Measurements from ENCODE around the gene INPP4B.

Gene INPP4B

GRCh38 chr4:142141224-142141623 is 704.9 kb downstream of the INPP4B start:
- TF ChIP-seq POLR2A (IDR thresholded peaks at IDR 0.05; ENCODE audit: low read depth, low read length), result no peak
- TF ChIP-seq TAF1 (IDR thresholded peaks at IDR 0.05; ENCODE audit: low read depth, low read length), result no peak
- TF ChIP-seq PAX5 (IDR thresholded peaks at IDR 0.05; ENCODE audit: insufficient read depth, low read length, severe bottlenecking), result no peak
- TF ChIP-seq SPI1 (IDR thresholded peaks at IDR 0.05; ENCODE audit: low read depth, low read length), result no peak
- no peak for TF ChIP-seq POLR2AphosphoS5 (IDR thresholded peaks at IDR 0.05; ENCODE audit: low read depth, low read length)
- TF ChIP-seq POU2F2 (IDR thresholded peaks at IDR 0.05; ENCODE audit: low read depth, low read length), result no peak
- no peak for FAIRE-seq

GRCh38 chr4:142130666-142131065 is 715.4 kb downstream of the INPP4B start:
- TF ChIP-seq SPI1 (IDR thresholded peaks at IDR 0.05; ENCODE audit: low read depth, low read length), result no peak
- TF ChIP-seq PAX5 (IDR thresholded peaks at IDR 0.05; ENCODE audit: insufficient read depth, low read length, severe bottlenecking), result no peak
- FAIRE-seq (no peak), DNase-seq (ENCODE audit: insufficient read length, low spot score) (no peak)

More at GRCh38 chr4:142141224-142141623, 704.9 kb downstream of the INPP4B start:
- DNase-seq (ENCODE audit: insufficient read length, low spot score), result no peak

GRCh38 chr4:142129931-142130330 is 716.2 kb downstream of the INPP4B start:
- TF ChIP-seq POLR2AphosphoS5 (IDR thresholded peaks at IDR 0.05; ENCODE audit: low read depth, low read length) (no peak), TAF1 (IDR thresholded peaks at IDR 0.05; ENCODE audit: low read depth, low read length) (no peak), SPI1 (IDR thresholded peaks at IDR 0.05; ENCODE audit: low read depth, low read length) (no peak), POU2F2 (IDR thresholded peaks at IDR 0.05; ENCODE audit: low read depth, low read length) (no peak), POLR2A (IDR thresholded peaks at IDR 0.05; ENCODE audit: low read depth, low read length) (no peak), PAX5 (IDR thresholded peaks at IDR 0.05; ENCODE audit: insufficient read depth, low read length, severe bottlenecking) (no peak)
- no peak for FAIRE-seq

GRCh38 chr4:142129473-142129872 is 716.6 kb downstream of the INPP4B start:
- TF ChIP-seq SPI1 (IDR thresholded peaks at IDR 0.05; ENCODE audit: low read depth, low read length) (no peak), POLR2AphosphoS5 (IDR thresholded peaks at IDR 0.05; ENCODE audit: low read depth, low read length) (no peak), PAX5 (IDR thresholded peaks at IDR 0.05; ENCODE audit: insufficient read depth, low read length, severe bottlenecking) (no peak), TAF1 (IDR thresholded peaks at IDR 0.05; ENCODE audit: low read depth, low read length) (no peak), POLR2A (IDR thresholded peaks at IDR 0.05; ENCODE audit: low read depth, low read length) (no peak), POU2F2 (IDR thresholded peaks at IDR 0.05; ENCODE audit: low read depth, low read length) (no peak)
- no peak for FAIRE-seq

More at GRCh38 chr4:142129931-142130330, 716.2 kb downstream of the INPP4B start:
- no peak for DNase-seq (ENCODE audit: insufficient read length, low spot score)

GRCh38 chr4:142128529-142128928 is 717.6 kb downstream of the INPP4B start:
- DNase-seq (ENCODE audit: insufficient read length, low spot score), result no peak
- FAIRE-seq, result no peak

More at GRCh38 chr4:142129473-142129872, 716.6 kb downstream of the INPP4B start:
- no peak for DNase-seq (ENCODE audit: insufficient read length, low spot score)

GRCh38 chr4:142126890-142127497 is 719.1 kb downstream of the INPP4B start:
- no peak for DNase-seq (ENCODE audit: insufficient read length, low spot score)
- peak; percentile 65 for FAIRE-seq
- TF ChIP-seq PAX5 (IDR thresholded peaks at IDR 0.05; ENCODE audit: insufficient read depth, low read length, severe bottlenecking), result no peak
- TF ChIP-seq POLR2AphosphoS5 (IDR thresholded peaks at IDR 0.05; ENCODE audit: low read depth, low read length), result no peak
- TF ChIP-seq TAF1 (IDR thresholded peaks at IDR 0.05; ENCODE audit: low read depth, low read length), result no peak
- no peak for TF ChIP-seq POU2F2 (IDR thresholded peaks at IDR 0.05; ENCODE audit: low read depth, low read length)
- no peak for TF ChIP-seq SPI1 (IDR thresholded peaks at IDR 0.05; ENCODE audit: low read depth, low read length)
- TF ChIP-seq POLR2A (IDR thresholded peaks at IDR 0.05; ENCODE audit: low read depth, low read length), result no peak

More at GRCh38 chr4:142128529-142128928, 717.6 kb downstream of the INPP4B start:
- TF ChIP-seq POLR2AphosphoS5 (IDR thresholded peaks at IDR 0.05; ENCODE audit: low read depth, low read length) (no peak), SPI1 (IDR thresholded peaks at IDR 0.05; ENCODE audit: low read depth, low read length) (no peak), PAX5 (IDR thresholded peaks at IDR 0.05; ENCODE audit: insufficient read depth, low read length, severe bottlenecking) (no peak), POLR2A (IDR thresholded peaks at IDR 0.05; ENCODE audit: low read depth, low read length) (no peak), POU2F2 (IDR thresholded peaks at IDR 0.05; ENCODE audit: low read depth, low read length) (no peak), TAF1 (IDR thresholded peaks at IDR 0.05; ENCODE audit: low read depth, low read length) (no peak)

GRCh38 chr4:142124874-142125273 is 721.2 kb downstream of the INPP4B start:
- TF ChIP-seq SPI1 (IDR thresholded peaks at IDR 0.05; ENCODE audit: low read depth, low read length) (peak; percentile 88), POLR2AphosphoS5 (IDR thresholded peaks at IDR 0.05; ENCODE audit: low read depth, low read length) (no peak)
- no peak for DNase-seq (ENCODE audit: insufficient read length, low spot score)
- no peak for FAIRE-seq

- no peak for TF ChIP-seq POU2F2 (IDR thresholded peaks at IDR 0.05; ENCODE audit: low read depth, low read length)
- TF ChIP-seq PAX5 (IDR thresholded peaks at IDR 0.05; ENCODE audit: insufficient read depth, low read length, severe bottlenecking), result no peak
- no peak for TF ChIP-seq POLR2AphosphoS5 (IDR thresholded peaks at IDR 0.05; ENCODE audit: low read depth, low read length)
- TF ChIP-seq POLR2A (IDR thresholded peaks at IDR 0.05; ENCODE audit: low read depth, low read length), result no peak
- TF ChIP-seq SPI1 (IDR thresholded peaks at IDR 0.05; ENCODE audit: low read depth, low read length), result no peak
- no peak for TF ChIP-seq TAF1 (IDR thresholded peaks at IDR 0.05; ENCODE audit: low read depth, low read length)
- FAIRE-seq (no peak), DNase-seq (ENCODE audit: insufficient read length, low spot score) (no peak)
Observed at GRCh38 chr4:142121448-142122350, 724.4 kb downstream of the INPP4B start.

- FAIRE-seq, result no peak
Observed at GRCh38 chr4:142120921-142121320, 725.2 kb downstream of the INPP4B start.

More at GRCh38 chr4:142120921-142121320, 725.2 kb downstream of the INPP4B start:
- TF ChIP-seq PAX5 (IDR thresholded peaks at IDR 0.05; ENCODE audit: insufficient read depth, low read length, severe bottlenecking) (no peak), POLR2AphosphoS5 (IDR thresholded peaks at IDR 0.05; ENCODE audit: low read depth, low read length) (no peak), SPI1 (IDR thresholded peaks at IDR 0.05; ENCODE audit: low read depth, low read length) (no peak)
- no peak for DNase-seq (ENCODE audit: insufficient read length, low spot score)

Measured in GM12891 (cell line).